GM12892 (cell line): Measurements from ENCODE around the gene MPHOSPH9.

Experiments used
- POLR2A ChIP-seq: IDR thresholded peaks from 2 replicates; pipeline ENCODE4 v1.6.1; 2011; ENCODE audit warnings: low read depth, low read length, control low read depth
- POLR2AphosphoS5 ChIP-seq: IDR thresholded peaks from 2 replicates; pipeline ENCODE4 v1.6.1; 2011; ENCODE audit warnings: low read depth, low read length, control low read depth

GRCh38 chr12:123143736-123144461 is 89.0 kb downstream of the MPHOSPH9 start:
- TF ChIP-seq POLR2A = no peak
- no peak for TF ChIP-seq POLR2AphosphoS5
